IMR-90 (cell line): ENCODE results near the gene SIK3. TPM values are rescaled to one million over a fixed set of nuclear protein-coding genes. Genes with fewer than 3 reads are reported as not detected.

ENCODE experiments used
- ATAC-seq: fragments of 200-7000 bp; cut with Tn5 transposase; 2 replicates; pipeline ENCODE4 v1.9.1; 2020; ENCODE audit warnings: low read depth, mild to moderate bottlenecking, moderate library complexity
- BruUV-seq: library from RNA; stranded (reverse); fragments of 400-500 nt; replicated peaks from 2 replicates; lab custom pipeline; 2021; lab: Mats Ljungman, UMichigan
- CTCF ChIA-PET: fragments of 300-600 bp; formaldehyde crosslinking; extraction: SDS; loops from one replicate; lab custom pipeline; 2021; ENCODE audit warnings: antibody characterized with exemption; lab: Yijun Ruan, JAX
- POLR2A ChIA-PET: fragments of 300-600 bp; sonication (Branson Sonifier 250); formaldehyde crosslinking; loops from one replicate; lab custom pipeline; 2022; ENCODE audit warnings: antibody characterized with exemption; ENCODE audit not compliant: unreplicated experiment; lab: Charles Lee
- DNase-seq: peaks from one replicate; pipeline ENCODE4 v3.0.0; 2013
- H2AFZ ChIP-seq: replicated peaks from 2 replicates; pipeline ENCODE3; 2013; ENCODE audit warnings: low read length, mild to moderate bottlenecking; ENCODE audit not compliant: poor library complexity
- H2AK5ac ChIP-seq: 2 replicates; pipeline ENCODE4 v1.6.1; 2013; ENCODE audit warnings: low read depth, low read length, inconsistent platforms
- H2AK9ac ChIP-seq: replicated peaks from 2 replicates; pipeline ENCODE3; 2013; ENCODE audit warnings: mild to moderate bottlenecking, low read depth, low read length, moderate library complexity; ENCODE audit not compliant: poor library complexity
- H2BK120ac ChIP-seq: 2 replicates; pipeline ENCODE4 v1.6.1; 2013; ENCODE audit warnings: low read depth, low read length, inconsistent platforms
- H2BK15ac ChIP-seq: 3 replicates; pipeline ENCODE4 v1.6.1; 2013; ENCODE audit warnings: low read depth, low read length, inconsistent platforms
- H2BK20ac ChIP-seq: 2 replicates; pipeline ENCODE4 v1.6.1; 2013; ENCODE audit warnings: low read depth, mild to moderate bottlenecking, inconsistent platforms, low read length, moderate library complexity
- H2BK5ac ChIP-seq: 2 replicates; pipeline ENCODE4 v1.6.1; 2013; ENCODE audit warnings: mild to moderate bottlenecking, low read depth, low read length, inconsistent platforms; ENCODE audit not compliant: poor library complexity, severe bottlenecking
- H3K14ac ChIP-seq: replicated peaks from 2 replicates; pipeline ENCODE4 v1.6.1; 2013; ENCODE audit warnings: low read depth, low read length, inconsistent platforms
- H3K18ac ChIP-seq: 2 replicates; pipeline ENCODE4 v1.6.1; 2013; ENCODE audit warnings: low read depth, low read length, control low read depth
- H3K23ac ChIP-seq: 2 replicates; pipeline ENCODE4 v1.6.1; 2013; ENCODE audit warnings: low read depth, low read length, inconsistent platforms
- H3K27ac ChIP-seq: 2 replicates; pipeline ENCODE4 v1.5.1; 2013; ENCODE audit warnings: mild to moderate bottlenecking, control low read depth, low read length; ENCODE audit not compliant: insufficient read depth
- H3K27me3 ChIP-seq: 2 replicates; pipeline ENCODE4 v1.6.1; 2013; ENCODE audit warnings: low read length; ENCODE audit not compliant: control insufficient read depth, insufficient read depth
- H3K36me3 ChIP-seq: 2 replicates; pipeline ENCODE4 v1.6.1; 2013; ENCODE audit warnings: low read length, mixed read lengths; ENCODE audit not compliant: control insufficient read depth, insufficient read depth
- H3K4ac ChIP-seq: 2 replicates; pipeline ENCODE4 v1.6.1; 2013; ENCODE audit warnings: low read depth, low read length, inconsistent platforms
- H3K4me1 ChIP-seq: 2 replicates; pipeline ENCODE4 v1.6.1; 2013; ENCODE audit warnings: low read length, mixed read lengths; ENCODE audit not compliant: control insufficient read depth, insufficient read depth
- H3K4me2 ChIP-seq: 2 replicates; pipeline ENCODE4 v1.6.1; 2013; ENCODE audit warnings: low read depth, mild to moderate bottlenecking, control low read depth, low read length, moderate library complexity
- H3K4me3 ChIP-seq: 2 replicates; pipeline ENCODE4 v1.5.1; 2013; ENCODE audit warnings: low read depth, mild to moderate bottlenecking, control low read depth, low read length, moderate library complexity; ENCODE audit not compliant: insufficient read depth
- H3K56ac ChIP-seq: 2 replicates; pipeline ENCODE4 v1.6.1; 2013; ENCODE audit warnings: low read length, inconsistent platforms; ENCODE audit not compliant: insufficient read depth; ENCODE audit errors: extremely low read depth
- H3K79me1 ChIP-seq, 2 experiments: 2 replicates each; pipeline ENCODE4 v1.6.1; 2013; ENCODE audit warnings: low read length in 2 of 2, inconsistent platforms in 1 of 2, low read depth in 1 of 2
- H3K9ac ChIP-seq: 2 replicates; pipeline ENCODE4 v1.6.1; 2013; ENCODE audit warnings: low read depth, low read length, control low read depth
- H3K9me1 ChIP-seq: 2 replicates; pipeline ENCODE4 v1.6.1; 2013; ENCODE audit warnings: low read length, inconsistent platforms; ENCODE audit not compliant: insufficient read depth
- H3K9me3 ChIP-seq: 2 replicates; pipeline ENCODE4 v1.6.1; 2013; ENCODE audit warnings: low read length; ENCODE audit not compliant: control insufficient read depth, insufficient read depth
- H4K20me1 ChIP-seq: 2 replicates; pipeline ENCODE4 v1.6.1; 2013; ENCODE audit warnings: low read length, inconsistent platforms; ENCODE audit not compliant: insufficient read depth
- H4K5ac ChIP-seq: 2 replicates; pipeline ENCODE4 v1.6.1; 2013; ENCODE audit warnings: mild to moderate bottlenecking, low read depth, low read length, control low read depth
- H4K8ac ChIP-seq, 2 experiments: 2 replicates each; pipeline ENCODE4 v1.6.1; 2013; ENCODE audit warnings: low read depth in 2 of 2, low read length in 2 of 2, control low read depth in 1 of 2, inconsistent platforms in 1 of 2
- H4K91ac ChIP-seq: 2 replicates; pipeline ENCODE4 v1.6.1; 2013; ENCODE audit warnings: low read depth, low read length, inconsistent platforms; ENCODE audit not compliant: insufficient read depth
- BHLHE40 ChIP-seq: fragments of 150-350 bp; IDR thresholded peaks from 2 replicates; pipeline ENCODE4 v1.6.1; 2016; ENCODE audit warnings: mild to moderate bottlenecking, low read depth, low read length
- CHD1 ChIP-seq: IDR thresholded peaks from 2 replicates; pipeline ENCODE4 v1.6.1; 2012; ENCODE audit warnings: low read depth, low read length, improper control_type of control experiment
- FOS ChIP-seq: fragments of 150-350 bp; IDR thresholded peaks from 2 replicates; pipeline ENCODE4 v1.6.1; 2016; ENCODE audit warnings: low read depth, low read length
- MAFK ChIP-seq: IDR thresholded peaks from 2 replicates; pipeline ENCODE4 v1.6.1; 2012; ENCODE audit warnings: low read depth, low read length, improper control_type of control experiment
- MAZ ChIP-seq: IDR thresholded peaks from 2 replicates; pipeline ENCODE4 v1.6.1; 2012; ENCODE audit warnings: low read depth, mild to moderate bottlenecking, low read length, improper control_type of control experiment, moderate library complexity, borderline replicate concordance
- MXI1 ChIP-seq: IDR thresholded peaks from 2 replicates; pipeline ENCODE4 v1.6.1; 2012; ENCODE audit warnings: low read depth, mild to moderate bottlenecking, low read length, moderate library complexity, borderline replicate concordance
- RAD21 ChIP-seq: IDR thresholded peaks from 2 replicates; pipeline ENCODE4 v1.6.1; 2012; ENCODE audit warnings: low read length, improper control_type of control experiment
- RCOR1 ChIP-seq: IDR thresholded peaks from 2 replicates; pipeline ENCODE4 v1.6.1; 2012; ENCODE audit warnings: mild to moderate bottlenecking, low read length, improper control_type of control experiment; ENCODE audit not compliant: insufficient replicate concordance
- RFX5 ChIP-seq: IDR thresholded peaks from 2 replicates; pipeline ENCODE4 v1.8.0; 2012; ENCODE audit warnings: low read depth, mild to moderate bottlenecking, low read length, moderate library complexity
- SMC3 ChIP-seq: fragments of 150-350 bp; IDR thresholded peaks from 2 replicates; pipeline ENCODE4 v1.6.1; 2016; ENCODE audit warnings: low read depth, mild to moderate bottlenecking, antibody characterized with exemption, low read length, moderate library complexity
- USF2 ChIP-seq: fragments of 150-350 bp; IDR thresholded peaks from 2 replicates; pipeline ENCODE4 v1.6.1; 2017; ENCODE audit warnings: mild to moderate bottlenecking, antibody characterized with exemption, low read length, low read depth
- WGBS, 2 experiments: methylation state at CpG; one replicate each; pipeline versions ENCODE4 v1.1.5 to v1.1.7; 2013; ENCODE audit warnings: missing lambda C conversion rate in 2 of 2; ENCODE audit not compliant: insufficient read length in 1 of 2; ENCODE audit errors: extremely low coverage in 2 of 2; 5-methylcytosine and 5-hydroxymethylcytosine counted together
- dilution Hi-C: fragments of 300-500 bp; cut with HindIII; formaldehyde crosslinking; loops from one replicate; pipeline ENCODE4 v1.14.3; 2018; ENCODE audit warnings: low sequenced_read_pairs; ENCODE audit not compliant: unreplicated experiment
- in situ Hi-C: fragments of 300-500 bp; cut with MboI; formaldehyde crosslinking; loops from 3 replicates; pipeline ENCODE4 v1.14.3; 2019; ENCODE audit warnings: low sequenced_read_pairs, inconsistent platforms, mixed read lengths
- intact Hi-C: fragments of 100-400 bp; cut with micrococcal nuclease; formaldehyde crosslinking; loops from 2 replicates; pipeline ENCODE4 v1.10.0; 2022
- polyA plus RNA-seq, 3 experiments: library from polyadenylated mRNA; depleted of rRNA; stranded (reverse); fragments of >200 nt; gene quantifications; 2 replicates each; pipeline ENCODE4 v1.2.3, GENCODE V29; 2012; ENCODE audit warnings: low replicate concordance in 1 of 3
- total RNA-seq: library from RNA; depleted of rRNA; stranded (reverse); fragments of >200 nt; gene quantifications from 2 replicates; pipeline ENCODE4 v1.2.3, GENCODE V29; 2012

SIK3 gene
- total and polyA plus RNA-seq, 2 of the 4 experiments (the other 2 are of a cell fraction) = 8.2 to 9.1 TPM

- dilution Hi-C loops = no loop called here
- H3K9me3 ChIP-seq = no peaks in the 10 kb centered on the region
- no TSS peak for BruUV-seq
- in situ Hi-C loops = no loop called here
- no peak overlapping the region for H3K56ac ChIP-seq
- no peak overlapping the region for H2AK9ac ChIP-seq
- H3K4me3 ChIP-seq = no peak overlapping the region
- CTCF ChIA-PET = interaction anchor here (2.1 kb wide), 1 partner anchor 8 kb away, joined by 6 read pairs; no protein-coding TSS in a partner anchor
- H3K79me1 ChIP-seq = no peaks in the 10 kb centered on the region; a peak in 1 of 4 replicates
- H3K18ac ChIP-seq = no peak overlapping the region
- ATAC-seq = no peak
- no peak overlapping the region for H3K14ac ChIP-seq
- no peak overlapping the region for H4K91ac ChIP-seq
- no peak overlapping the region for H3K27ac ChIP-seq
- peaks cover 5% of the 10 kb centered on the region for H3K36me3 ChIP-seq
- H2AFZ ChIP-seq = no peak overlapping the region
- H3K4me2 ChIP-seq = no peak overlapping the region
- no peak overlapping the region for H2BK120ac ChIP-seq
- H3K27me3 ChIP-seq = no peaks in the 10 kb centered on the region
- H4K8ac ChIP-seq = no peak overlapping the region
- H2BK15ac ChIP-seq = no peak overlapping the region
- H2AK5ac ChIP-seq = no peak overlapping the region
- no peaks in the 10 kb centered on the region for H4K20me1 ChIP-seq
- TF ChIP-seq CHD1 = no peak
- no peak for TF ChIP-seq SMC3
- TF ChIP-seq BHLHE40 = no peak
- TF ChIP-seq MAFK = no peak
- no peak for TF ChIP-seq FOS
- no peak for TF ChIP-seq MXI1
- TF ChIP-seq MAZ = no peak
- TF ChIP-seq USF2 = no peak
- no peak for TF ChIP-seq RAD21
- no peak for TF ChIP-seq RFX5
- TF ChIP-seq RCOR1 = no peak
- H2BK5ac ChIP-seq = no peak overlapping the region
- 83% methylated on average over 1 of the region's 5 CpGs; no CpG with 5 or more reads in 1 of the 2 experiments for WGBS, 2 experiments
- intact Hi-C loops = no loop called here
- no peak overlapping the region for H4K5ac ChIP-seq
- H3K4me1 ChIP-seq = peaks cover 4% of the 10 kb centered on the region
- no peaks in the 10 kb centered on the region for H3K9me1 ChIP-seq
- no peak overlapping the region for H3K23ac ChIP-seq
- no peak for DNase-seq
- H3K4ac ChIP-seq = no peak overlapping the region
- H3K9ac ChIP-seq = no peak overlapping the region
- POLR2A ChIA-PET = no interaction called here
- no peak overlapping the region for H2BK20ac ChIP-seq
These were observed 180.6 kb downstream of the SIK3 start for GRCh38 chr11:116917632-116918031.
